KMS-11 (cell line): Measurements from ENCODE around the gene FZD8.
A peak's percentile ranks its signal among the peaks of the same experiment; 100 is the strongest.
"Not testable (repeated sequence)": the region's sequence is repeated elsewhere in the genome, so short reads cannot be mapped to it uniquely, and the experiment has no call there.

Experiments used
- H2AFZ ChIP-seq: fragments of 200-600 bp; sonication (generic); 2 replicates; pipeline ENCODE4 v1.6.1; 2016; ENCODE audit warnings: antibody characterized with exemption, mixed run types, low read depth
- H3K27ac ChIP-seq: fragments of 200-600 bp; sonication (generic); 2 replicates; pipeline ENCODE4 v1.6.1; 2016; ENCODE audit warnings: mild to moderate bottlenecking, mixed run types
- H3K27me3 ChIP-seq: fragments of 200-600 bp; sonication (generic); 2 replicates; pipeline ENCODE4 v1.6.1; 2017; ENCODE audit warnings: mild to moderate bottlenecking, low read depth, mixed run types, moderate library complexity; ENCODE audit not compliant: insufficient read depth
- H3K36me3 ChIP-seq: fragments of 200-600 bp; sonication (generic); 2 replicates; pipeline ENCODE4 v1.6.1; 2017; ENCODE audit warnings: mild to moderate bottlenecking, mixed run types; ENCODE audit not compliant: insufficient read depth
- H3K4me1 ChIP-seq: fragments of 200-600 bp; sonication (generic); 2 replicates; pipeline ENCODE4 v1.6.1; 2016; ENCODE audit warnings: mild to moderate bottlenecking, low read depth, mixed run types; ENCODE audit not compliant: poor library complexity, severe bottlenecking
- H3K4me2 ChIP-seq: fragments of 200-600 bp; sonication (generic); 2 replicates; pipeline ENCODE4 v1.7.0; 2016; ENCODE audit warnings: mild to moderate bottlenecking, mixed run types
- H3K4me3 ChIP-seq: fragments of 200-600 bp; sonication (generic); IDR thresholded peaks from 2 replicates; pipeline ENCODE4 v1.6.1; 2017; ENCODE audit warnings: low read depth, low read length, mixed read lengths; ENCODE audit not compliant: insufficient read depth
- H3K79me2 ChIP-seq: fragments of 200-600 bp; sonication (generic); 2 replicates; pipeline ENCODE4 v1.6.1; 2016; ENCODE audit warnings: low read depth, mixed run types; ENCODE audit not compliant: insufficient read depth
- H3K9ac ChIP-seq: fragments of 200-600 bp; sonication (generic); 2 replicates; pipeline ENCODE4 v1.6.1; 2016; ENCODE audit warnings: mild to moderate bottlenecking, mixed run types
- H4K20me1 ChIP-seq: fragments of 200-600 bp; sonication (generic); 2 replicates; pipeline ENCODE4 v1.6.1; 2016; ENCODE audit warnings: mild to moderate bottlenecking, mixed run types; ENCODE audit not compliant: insufficient read depth
- TF ChIP-seq, protein P1 (sequence below): fragments of 200-600 bp; sonication (generic); conservative IDR thresholded peaks from 2 replicates; pipeline ENCODE4 v1.6.1; 2017; ENCODE audit warnings: low read depth, mild to moderate bottlenecking, antibody characterized with exemption, low read length, moderate library complexity, mixed read lengths

FZD8 gene, protein sequence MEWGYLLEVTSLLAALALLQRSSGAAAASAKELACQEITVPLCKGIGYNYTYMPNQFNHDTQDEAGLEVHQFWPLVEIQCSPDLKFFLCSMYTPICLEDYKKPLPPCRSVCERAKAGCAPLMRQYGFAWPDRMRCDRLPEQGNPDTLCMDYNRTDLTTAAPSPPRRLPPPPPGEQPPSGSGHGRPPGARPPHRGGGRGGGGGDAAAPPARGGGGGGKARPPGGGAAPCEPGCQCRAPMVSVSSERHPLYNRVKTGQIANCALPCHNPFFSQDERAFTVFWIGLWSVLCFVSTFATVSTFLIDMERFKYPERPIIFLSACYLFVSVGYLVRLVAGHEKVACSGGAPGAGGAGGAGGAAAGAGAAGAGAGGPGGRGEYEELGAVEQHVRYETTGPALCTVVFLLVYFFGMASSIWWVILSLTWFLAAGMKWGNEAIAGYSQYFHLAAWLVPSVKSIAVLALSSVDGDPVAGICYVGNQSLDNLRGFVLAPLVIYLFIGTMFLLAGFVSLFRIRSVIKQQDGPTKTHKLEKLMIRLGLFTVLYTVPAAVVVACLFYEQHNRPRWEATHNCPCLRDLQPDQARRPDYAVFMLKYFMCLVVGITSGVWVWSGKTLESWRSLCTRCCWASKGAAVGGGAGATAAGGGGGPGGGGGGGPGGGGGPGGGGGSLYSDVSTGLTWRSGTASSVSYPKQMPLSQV

DNA sequence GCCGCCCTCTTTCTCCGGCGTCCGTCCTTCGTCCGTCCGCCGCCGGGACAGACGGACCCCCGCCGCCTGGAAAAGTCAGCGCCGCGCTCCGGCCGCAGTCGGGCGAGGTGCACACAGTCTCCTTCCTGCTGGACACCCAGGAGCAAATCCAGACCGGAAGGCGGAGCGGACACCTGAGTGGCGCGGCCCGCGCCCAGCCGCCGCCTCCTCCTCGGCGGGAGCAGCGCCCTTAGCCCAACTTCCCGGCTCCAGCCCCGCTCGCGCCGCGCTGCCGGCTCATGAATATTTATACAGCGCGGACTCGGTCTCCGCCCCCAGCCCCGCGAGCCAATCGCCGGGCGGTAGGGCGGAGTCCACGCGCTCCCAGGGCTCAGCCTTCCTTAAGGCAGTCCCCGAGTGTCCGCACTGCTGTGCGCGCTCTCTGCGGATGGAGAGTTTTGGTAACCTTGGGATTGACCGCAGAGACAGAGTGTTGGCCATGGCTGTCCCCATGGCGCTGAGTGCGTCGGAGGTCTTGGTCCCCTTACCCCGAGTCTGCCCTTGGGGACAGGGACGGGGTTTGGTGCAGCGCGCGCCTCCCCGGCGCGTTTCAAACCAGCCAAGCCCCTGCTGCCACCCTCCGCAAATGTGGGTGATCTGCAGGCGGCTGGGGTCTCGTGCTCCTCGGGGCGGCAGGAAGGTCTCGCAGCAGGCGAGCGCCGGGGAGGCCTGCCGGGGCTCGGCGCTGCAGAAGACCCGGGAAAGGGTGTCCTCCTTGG, at the start of gene FZD8:
TSS of gene FZD8 (minus strand) at position 262 of the 758 bp plus-strand sequence. CDS start 867 bp downstream, outside the sequence.
- TF ChIP-seq, protein P1, sequence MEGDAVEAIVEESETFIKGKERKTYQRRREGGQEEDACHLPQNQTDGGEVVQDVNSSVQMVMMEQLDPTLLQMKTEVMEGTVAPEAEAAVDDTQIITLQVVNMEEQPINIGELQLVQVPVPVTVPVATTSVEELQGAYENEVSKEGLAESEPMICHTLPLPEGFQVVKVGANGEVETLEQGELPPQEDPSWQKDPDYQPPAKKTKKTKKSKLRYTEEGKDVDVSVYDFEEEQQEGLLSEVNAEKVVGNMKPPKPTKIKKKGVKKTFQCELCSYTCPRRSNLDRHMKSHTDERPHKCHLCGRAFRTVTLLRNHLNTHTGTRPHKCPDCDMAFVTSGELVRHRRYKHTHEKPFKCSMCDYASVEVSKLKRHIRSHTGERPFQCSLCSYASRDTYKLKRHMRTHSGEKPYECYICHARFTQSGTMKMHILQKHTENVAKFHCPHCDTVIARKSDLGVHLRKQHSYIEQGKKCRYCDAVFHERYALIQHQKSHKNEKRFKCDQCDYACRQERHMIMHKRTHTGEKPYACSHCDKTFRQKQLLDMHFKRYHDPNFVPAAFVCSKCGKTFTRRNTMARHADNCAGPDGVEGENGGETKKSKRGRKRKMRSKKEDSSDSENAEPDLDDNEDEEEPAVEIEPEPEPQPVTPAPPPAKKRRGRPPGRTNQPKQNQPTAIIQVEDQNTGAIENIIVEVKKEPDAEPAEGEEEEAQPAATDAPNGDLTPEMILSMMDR, result no peak

DNA sequence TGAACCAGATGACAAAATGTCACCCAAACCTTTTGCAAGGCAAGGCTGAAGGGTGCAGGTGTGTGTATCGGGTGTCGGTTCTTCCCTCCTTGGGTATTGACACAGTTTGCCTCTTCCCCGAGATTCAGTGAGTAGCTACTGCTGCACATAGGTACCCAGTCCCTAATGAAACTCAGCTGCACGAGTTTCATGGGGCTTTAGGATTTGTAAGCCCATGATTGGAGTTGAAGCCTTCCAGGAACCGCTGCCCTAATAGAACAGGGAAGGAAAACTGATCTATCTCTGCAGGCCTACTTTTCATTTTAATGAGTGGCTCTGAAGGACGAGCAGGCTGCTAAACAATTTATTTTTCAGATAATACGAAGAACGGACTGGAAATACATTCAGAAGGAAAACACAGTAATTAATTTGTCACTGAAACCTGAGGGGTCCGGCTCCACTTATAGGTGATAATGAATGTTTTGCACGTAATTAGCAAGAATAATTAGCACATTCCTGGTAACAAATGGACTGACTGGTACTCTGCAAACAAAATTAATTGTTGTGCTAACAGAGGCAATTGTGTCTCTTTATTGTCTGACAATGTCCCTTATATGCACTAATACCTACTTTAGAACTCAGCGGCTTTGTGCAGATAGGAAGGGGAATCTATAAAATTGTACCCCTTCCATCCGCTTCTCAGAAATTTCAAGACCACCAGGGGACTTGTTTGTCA, 49.6 kb upstream of the FZD8 start:
- no peaks in the 10 kb centered on the region for H3K4me1 ChIP-seq
- H4K20me1 ChIP-seq, result no peaks in the 10 kb centered on the region
- H3K79me2 ChIP-seq, result no peaks in the 10 kb centered on the region
- H3K27ac ChIP-seq, result no peak overlapping the region
- no peaks in the 10 kb centered on the region for H3K36me3 ChIP-seq
- H3K4me3 ChIP-seq, result no peak overlapping the region
- H2AFZ ChIP-seq, result no peak overlapping the region
- TF ChIP-seq, protein P1, result no peak
- no peak overlapping the region for H3K9ac ChIP-seq
- no peaks in the 10 kb centered on the region for H3K27me3 ChIP-seq
- no peak overlapping the region for H3K4me2 ChIP-seq

More for the DNA sequence above, at the start of gene FZD8:
- no peaks in the 10 kb centered on the region for H3K36me3 ChIP-seq
- H3K4me1 ChIP-seq, result peaks cover 9% of the 10 kb centered on the region
- peak within 1 kb of the TSS; percentile 100 for H3K4me2 ChIP-seq
- peak within 1 kb of the TSS; percentile 100 for H2AFZ ChIP-seq
- H3K27me3 ChIP-seq, result no peaks in the 10 kb centered on the region
- no peaks in the 10 kb centered on the region for H4K20me1 ChIP-seq
- peak within 1 kb of the TSS; percentile 53 for H3K9ac ChIP-seq
- peak within 1 kb of the TSS; percentile 12 for H3K4me3 ChIP-seq
- H3K27ac ChIP-seq, result peak within 1 kb of the TSS; percentile 25; the same call in 1 of the 2 replicates
- no peaks in the 10 kb centered on the region for H3K79me2 ChIP-seq

DNA sequence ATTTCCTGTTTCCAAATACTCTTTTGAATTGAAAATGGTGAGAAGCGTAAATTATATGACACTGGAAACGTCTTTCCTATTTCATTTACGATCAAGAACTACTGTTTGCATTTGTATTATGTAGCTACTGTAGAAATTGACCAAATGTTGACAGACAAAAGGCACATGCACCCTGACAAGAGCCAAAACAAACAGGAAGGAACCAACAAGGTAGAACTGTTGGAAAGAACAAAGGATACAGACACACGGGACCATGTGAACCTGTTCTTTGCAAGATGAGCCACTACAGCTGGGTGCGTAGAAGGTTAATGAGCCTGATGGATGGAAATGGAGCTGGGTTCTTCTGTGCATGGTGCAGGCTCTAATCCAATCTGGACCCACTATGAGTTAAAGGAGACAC, 48.4 kb upstream of the FZD8 start:
- Histone ChIP-seq H3K4me3 (no peak overlapping the region), H3K36me3 (no peaks in the 10 kb centered on the region), H3K4me1 (no peaks in the 10 kb centered on the region), H3K9ac (no peak overlapping the region), H3K27ac (no peak overlapping the region), H3K79me2 (no peaks in the 10 kb centered on the region), H3K4me2 (no peak overlapping the region), H2AFZ (no peak overlapping the region), H4K20me1 (no peaks in the 10 kb centered on the region), H3K27me3 (no peaks in the 10 kb centered on the region)
- TF ChIP-seq, protein P1, result no peak

DNA sequence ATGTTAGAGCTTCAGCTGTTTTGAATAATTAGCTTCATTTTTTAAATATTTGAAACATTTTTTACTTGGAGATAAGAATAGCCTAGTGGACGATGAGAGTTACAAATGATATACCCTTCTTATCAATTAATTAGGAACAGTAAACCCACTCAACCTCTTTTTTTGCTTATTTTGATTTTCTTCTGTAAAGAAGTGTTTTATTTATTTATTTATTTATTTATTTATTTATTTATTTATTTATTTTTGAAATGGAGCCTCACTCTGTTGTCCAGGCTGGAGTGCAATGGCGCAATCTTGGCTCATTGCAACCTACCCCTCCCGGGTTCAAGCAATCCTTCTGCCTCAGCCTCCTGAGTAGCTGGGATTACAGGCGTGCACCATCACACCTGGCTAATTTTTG, 43.8 kb upstream of the FZD8 start:
- H3K4me1 ChIP-seq, H3K36me3 ChIP-seq, H3K27me3 ChIP-seq, H2AFZ ChIP-seq, H3K4me2 ChIP-seq, H3K27ac ChIP-seq, H3K4me3 ChIP-seq, H3K9ac ChIP-seq, H4K20me1 ChIP-seq, H3K79me2 ChIP-seq: not testable (repeated sequence)
